T-helper 1 cell (primary cell): ENCODE data around the gene TMC6.
"Not testable (repeated sequence)": the region's sequence is repeated elsewhere in the genome, so short reads cannot be mapped to it uniquely, and the experiment has no call there.

Experiments used
- DNase-seq, 5 donors: peaks; one replicate each; pipeline ENCODE4 v3.0.0-alpha.2; 2012 to 2020

The TMC6 gene

GRCh38 chr17:78066976-78067375 is 61.6 kb downstream of the TMC6 start:
- DNase-seq = not testable (repeated sequence)

GRCh38 chr17:78064708-78065107 is 63.8 kb downstream of the TMC6 start:
- no peak for DNase-seq

- DNase-seq = peak in 1 of 5 donors; percentile 7
Observed at GRCh38 chr17:78063489-78063888, 65.1 kb downstream of the TMC6 start.

GRCh38 chr17:78062596-78062995 is 66.0 kb downstream of the TMC6 start:
- no peak for DNase-seq
